MM.1S (cell line): ENCODE results near the gene SCGB1C2.

Experiments used
- DNase-seq: peaks from one replicate; pipeline ENCODE4 v3.0.0-alpha.2; 2015
- H2AFZ ChIP-seq: fragments of 300-600 bp; sonication (generic); 2 replicates; pipeline ENCODE4 v1.6.0; 2016; ENCODE audit warnings: antibody characterized with exemption, low read length
- H3F3A ChIP-seq: fragments of 300-600 bp; sonication (generic); 2 replicates; pipeline ENCODE4 v1.6.1; 2016; ENCODE audit warnings: mild to moderate bottlenecking, antibody characterized with exemption, low read length, moderate library complexity, mixed read lengths; ENCODE audit not compliant: insufficient read depth
- H3K27ac ChIP-seq: fragments of 300-600 bp; sonication (generic); 2 replicates; pipeline ENCODE4 v1.5.1; 2016; ENCODE audit warnings: mild to moderate bottlenecking, low read length
- H3K27me3 ChIP-seq: fragments of 300-600 bp; sonication (generic); replicated peaks from 2 replicates; pipeline ENCODE4 v1.6.0; 2016; ENCODE audit warnings: low read length; ENCODE audit not compliant: insufficient read depth
- H3K36me3 ChIP-seq: fragments of 300-600 bp; sonication (generic); replicated peaks from 2 replicates; pipeline ENCODE4 v1.6.1; 2016; ENCODE audit warnings: mild to moderate bottlenecking, low read length, mixed read lengths; ENCODE audit not compliant: insufficient read depth
- H3K4me1 ChIP-seq: fragments of 300-600 bp; sonication (generic); 2 replicates; pipeline ENCODE4 v1.6.1; 2016; ENCODE audit warnings: low read length, mixed read lengths
- H3K4me2 ChIP-seq: fragments of 300-600 bp; sonication (generic); 2 replicates; pipeline ENCODE4 v1.6.0; 2016; ENCODE audit warnings: low read depth, low read length
- H3K4me3 ChIP-seq: fragments of 300-600 bp; sonication (generic); 2 replicates; pipeline ENCODE4 v1.5.1; 2016; ENCODE audit warnings: low read length, mixed read lengths
- H3K79me2 ChIP-seq: fragments of 300-600 bp; sonication (generic); 2 replicates; pipeline ENCODE4 v1.6.1; 2016; ENCODE audit warnings: mixed run types, low read length, mixed read lengths
- H3K9ac ChIP-seq: fragments of 300-600 bp; sonication (generic); 2 replicates; pipeline ENCODE4 v1.6.1; 2016; ENCODE audit warnings: low read length, mixed read lengths
- H3K9me2 ChIP-seq: fragments of 300-600 bp; sonication (generic); replicated peaks from 2 replicates; pipeline ENCODE4 v1.6.1; 2016; ENCODE audit warnings: mild to moderate bottlenecking, low read length, mixed read lengths; ENCODE audit not compliant: insufficient read depth
- H3K9me3 ChIP-seq: fragments of 300-600 bp; sonication (generic); replicated peaks from 2 replicates; pipeline ENCODE4 v1.6.1; 2016; ENCODE audit warnings: mild to moderate bottlenecking, low read length, mixed read lengths; ENCODE audit not compliant: insufficient read depth
- H4K20me1 ChIP-seq: fragments of 300-600 bp; sonication (generic); 2 replicates; pipeline ENCODE4 v1.6.1; 2016; ENCODE audit warnings: mild to moderate bottlenecking, low read length, moderate library complexity, mixed read lengths; ENCODE audit not compliant: insufficient read depth
- EZH2 ChIP-seq: fragments of 300-600 bp; sonication (generic); optimal IDR thresholded peaks from 2 replicates; pipeline ENCODE3; 2017; ENCODE audit warnings: low read depth, mild to moderate bottlenecking, antibody characterized with exemption, low read length, mixed read lengths
- EZH2phosphoT487 ChIP-seq: fragments of 300-600 bp; sonication (generic); IDR thresholded peaks from 2 replicates; pipeline ENCODE4 v1.6.1; 2018; ENCODE audit warnings: antibody characterized with exemption, low read length
- TF ChIP-seq, protein P1 (sequence below): fragments of 300-600 bp; sonication (generic); IDR thresholded peaks from 2 replicates; pipeline ENCODE4 v1.5.1; 2016; ENCODE audit warnings: antibody characterized with exemption, low read length, mixed read lengths

SCGB1C2 gene

DNA sequence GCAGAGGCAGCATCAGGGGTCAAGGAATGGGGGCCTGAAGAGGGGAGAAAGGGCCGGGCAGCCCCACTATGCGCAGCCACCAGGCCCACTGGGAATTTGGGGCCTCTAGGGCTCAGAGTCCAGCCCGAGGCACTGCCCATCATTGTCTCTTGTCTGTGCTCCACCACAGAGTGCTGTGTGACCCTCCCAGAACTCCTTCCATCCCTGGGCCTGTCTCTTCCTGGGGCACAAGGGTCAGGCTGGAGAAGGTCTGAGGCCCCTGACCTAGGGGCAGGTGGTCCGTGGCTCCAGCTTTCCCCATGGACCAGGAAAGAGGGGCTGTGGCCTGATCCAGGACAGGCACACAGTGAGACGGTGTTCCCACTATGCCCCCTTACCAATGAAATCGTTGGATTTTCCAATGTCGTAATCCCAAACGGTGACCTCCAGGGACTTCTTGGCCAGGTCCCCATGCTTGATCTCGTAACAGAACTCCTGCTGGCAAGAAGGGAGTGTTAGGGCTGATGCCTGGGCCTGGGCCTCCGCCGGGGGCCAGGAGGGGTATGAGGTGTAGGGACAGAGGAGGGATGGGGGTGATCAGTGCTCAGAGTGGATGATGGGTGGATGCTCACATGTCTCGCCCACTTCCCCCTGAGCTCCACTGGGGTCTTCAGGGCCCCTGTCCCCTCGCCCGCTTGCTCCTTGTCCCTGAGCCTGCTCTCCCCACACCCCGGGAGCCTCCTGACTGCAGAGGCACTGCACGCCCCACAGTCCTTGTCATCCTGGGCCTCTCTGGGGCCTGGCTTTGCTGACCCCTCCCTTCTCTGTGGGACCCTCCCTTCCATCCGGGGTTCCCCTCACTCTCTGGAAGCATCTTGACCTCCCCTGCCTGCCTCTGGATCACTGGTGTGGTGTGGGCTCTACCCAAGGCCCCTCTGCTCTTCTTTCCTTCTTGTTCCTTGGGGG, 10.7 kb downstream of the SCGB1C2 start:
- H3K4me3 ChIP-seq, result no peak overlapping the region
- H3F3A ChIP-seq, result no peaks in the 10 kb centered on the region
- no peaks in the 10 kb centered on the region for H3K36me3 ChIP-seq
- no peak for DNase-seq
- H3K79me2 ChIP-seq, result no peaks in the 10 kb centered on the region
- TF ChIP-seq EZH2 (no peak), EZH2phosphoT487 (no peak)
- TF ChIP-seq, protein P1, sequence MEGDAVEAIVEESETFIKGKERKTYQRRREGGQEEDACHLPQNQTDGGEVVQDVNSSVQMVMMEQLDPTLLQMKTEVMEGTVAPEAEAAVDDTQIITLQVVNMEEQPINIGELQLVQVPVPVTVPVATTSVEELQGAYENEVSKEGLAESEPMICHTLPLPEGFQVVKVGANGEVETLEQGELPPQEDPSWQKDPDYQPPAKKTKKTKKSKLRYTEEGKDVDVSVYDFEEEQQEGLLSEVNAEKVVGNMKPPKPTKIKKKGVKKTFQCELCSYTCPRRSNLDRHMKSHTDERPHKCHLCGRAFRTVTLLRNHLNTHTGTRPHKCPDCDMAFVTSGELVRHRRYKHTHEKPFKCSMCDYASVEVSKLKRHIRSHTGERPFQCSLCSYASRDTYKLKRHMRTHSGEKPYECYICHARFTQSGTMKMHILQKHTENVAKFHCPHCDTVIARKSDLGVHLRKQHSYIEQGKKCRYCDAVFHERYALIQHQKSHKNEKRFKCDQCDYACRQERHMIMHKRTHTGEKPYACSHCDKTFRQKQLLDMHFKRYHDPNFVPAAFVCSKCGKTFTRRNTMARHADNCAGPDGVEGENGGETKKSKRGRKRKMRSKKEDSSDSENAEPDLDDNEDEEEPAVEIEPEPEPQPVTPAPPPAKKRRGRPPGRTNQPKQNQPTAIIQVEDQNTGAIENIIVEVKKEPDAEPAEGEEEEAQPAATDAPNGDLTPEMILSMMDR, result no peak
- no peaks in the 10 kb centered on the region for H3K9me2 ChIP-seq
- H3K9me3 ChIP-seq, result no peaks in the 10 kb centered on the region
- H3K4me1 ChIP-seq, result no peaks in the 10 kb centered on the region
- no peak overlapping the region for H2AFZ ChIP-seq
- no peaks in the 10 kb centered on the region for H4K20me1 ChIP-seq
- H3K4me2 ChIP-seq, result no peak overlapping the region
- H3K27me3 ChIP-seq, result peaks cover 89% of the 10 kb centered on the region
- no peak overlapping the region for H3K9ac ChIP-seq
- H3K27ac ChIP-seq, result no peak overlapping the region

DNA sequence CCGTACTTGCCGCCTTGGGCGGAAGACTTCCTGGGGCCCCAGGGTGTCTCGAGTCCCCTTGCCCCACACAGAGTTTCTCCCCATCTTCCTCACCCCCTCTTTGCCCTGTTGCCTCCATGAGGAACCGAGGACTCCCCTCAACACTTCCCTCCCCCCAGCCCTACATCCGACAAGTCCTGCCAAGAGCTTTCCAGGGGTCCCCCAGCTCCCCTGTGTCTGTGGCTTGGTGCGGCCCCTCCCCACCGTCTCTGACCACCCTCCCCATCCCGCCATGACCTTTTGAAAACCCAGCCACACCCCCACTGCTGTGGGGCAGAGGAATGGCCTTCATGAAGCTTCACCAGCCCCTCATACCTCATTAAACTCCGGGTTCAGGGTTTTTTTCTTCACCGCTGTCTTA, 11.4 kb downstream of the SCGB1C2 start:
- H3K79me2 ChIP-seq, result no peaks in the 10 kb centered on the region
- TF ChIP-seq, protein P1, result no peak
- no peak for TF ChIP-seq EZH2phosphoT487
- TF ChIP-seq EZH2, result no peak
- H3K36me3 ChIP-seq, result no peaks in the 10 kb centered on the region
- DNase-seq, result no peak
- H2AFZ ChIP-seq, result no peak overlapping the region
- H3K27me3 ChIP-seq, result peaks cover 94% of the 10 kb centered on the region
- no peak overlapping the region for H3K4me3 ChIP-seq
- H3K9me3 ChIP-seq, result no peaks in the 10 kb centered on the region
- H3F3A ChIP-seq, result no peaks in the 10 kb centered on the region
- no peaks in the 10 kb centered on the region for H3K9me2 ChIP-seq
- H3K4me2 ChIP-seq, result no peak overlapping the region
- no peaks in the 10 kb centered on the region for H4K20me1 ChIP-seq
- H3K9ac ChIP-seq, result no peak overlapping the region
- H3K4me1 ChIP-seq, result no peaks in the 10 kb centered on the region
- no peak overlapping the region for H3K27ac ChIP-seq

DNA sequence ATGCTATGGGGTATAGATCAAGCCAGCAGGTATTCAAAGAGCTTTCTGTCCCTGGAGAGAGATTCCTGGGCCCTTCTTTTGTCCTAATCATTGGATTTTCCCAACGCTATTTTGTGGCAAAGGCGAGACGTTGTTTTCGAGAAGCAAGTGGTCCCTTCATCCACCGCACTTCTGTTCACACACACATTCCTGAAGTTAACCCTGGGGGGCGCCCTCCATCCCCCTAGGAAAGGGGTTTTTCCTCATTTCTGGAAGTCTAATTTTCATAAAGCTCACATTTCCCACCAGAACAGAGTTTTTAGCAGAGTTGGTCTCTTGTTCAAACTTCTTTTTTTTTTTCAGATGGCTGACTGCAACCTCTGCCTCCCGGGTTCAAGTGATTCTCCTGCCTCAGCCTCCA, 11.9 kb downstream of the SCGB1C2 start:
- Histone ChIP-seq H3K9ac (no peak overlapping the region), H3K4me3 (no peak overlapping the region), H3K9me3 (no peaks in the 10 kb centered on the region), H3K36me3 (no peaks in the 10 kb centered on the region), H3K79me2 (no peaks in the 10 kb centered on the region), H3K4me1 (no peaks in the 10 kb centered on the region), H3K27me3 (peaks cover 96% of the 10 kb centered on the region), H3K27ac (no peak overlapping the region), H4K20me1 (no peaks in the 10 kb centered on the region), H2AFZ (no peak overlapping the region), H3F3A (no peaks in the 10 kb centered on the region), H3K9me2 (no peaks in the 10 kb centered on the region), H3K4me2 (no peak overlapping the region)
- no peak for TF ChIP-seq EZH2
- no peak for TF ChIP-seq EZH2phosphoT487
- TF ChIP-seq, protein P1, result no peak
- DNase-seq, result no peak
